ENCODE results near the gene FAM89B. TPM values are rescaled to one million over a fixed set of nuclear protein-coding genes. Genes with fewer than 3 reads are reported as not detected.

Gene FAM89B
- total RNA-seq, 4 donors from 2014 or later, result 40.8 to 55.3 (median 44.6) TPM

- no peak for TF ChIP-seq EP300 (IDR thresholded peaks at IDR 0.05)
- TF ChIP-seq POLR2A (IDR thresholded peaks at IDR 0.05), result no peak
- no peak for DNase-seq (ENCODE audit: low spot score in 2 of 2)
- Histone ChIP-seq H3K4me3 (peak overlapping the region; percentile 26 to 97 (median 79)), H3K4me1 (peaks cover 0 to 74% (median 56%) of the 10 kb centered on the region in 4 donors), H3K27me3 (no peaks in the 10 kb centered on the region), H3K36me3 (peaks cover 5 to 50% (median 7%) of the 10 kb centered on the region in 3 donors), H3K27ac (peak overlapping the region; percentile 79 to 98 (median 96)), H3K9me3 (no peaks in the 10 kb centered on the region)
- WGBS, 2 donors, result 24 to 44% methylated on average over 6 of the region's 6 CpGs
Measured at GRCh38 chr11:65610404-65610803, 38.1 kb downstream of the FAM89B start.

GRCh38 chr11:65611028-65611757 is 38.9 kb downstream of the FAM89B start:
- H3K9me3 ChIP-seq, result no peaks in the 10 kb centered on the region
- WGBS, 2 donors, result 15 to 19% methylated on average over 10 of the region's 10 CpGs
- peak overlapping the region; percentile 79 to 98 (median 96) for H3K27ac ChIP-seq
- H3K4me1 ChIP-seq, result peaks cover 0 to 74% (median 57%) of the 10 kb centered on the region in 4 donors
- H3K4me3 ChIP-seq, result peak overlapping the region; percentile 64 to 97 (median 90)
- no peaks in the 10 kb centered on the region for H3K27me3 ChIP-seq
- H3K36me3 ChIP-seq, result peaks cover 0 to 43% (median 0%) of the 10 kb centered on the region in 3 donors
- no peak for DNase-seq (ENCODE audit: low spot score in 2 of 2)
- TF ChIP-seq CTCF (IDR thresholded peaks at IDR 0.05), result no peak
- peak in 1 of 2 donors; percentile 17 for TF ChIP-seq POLR2A (IDR thresholded peaks at IDR 0.05)
- TF ChIP-seq EP300 (IDR thresholded peaks at IDR 0.05), result peak in 1 of 2 donors; percentile 56

DNA sequence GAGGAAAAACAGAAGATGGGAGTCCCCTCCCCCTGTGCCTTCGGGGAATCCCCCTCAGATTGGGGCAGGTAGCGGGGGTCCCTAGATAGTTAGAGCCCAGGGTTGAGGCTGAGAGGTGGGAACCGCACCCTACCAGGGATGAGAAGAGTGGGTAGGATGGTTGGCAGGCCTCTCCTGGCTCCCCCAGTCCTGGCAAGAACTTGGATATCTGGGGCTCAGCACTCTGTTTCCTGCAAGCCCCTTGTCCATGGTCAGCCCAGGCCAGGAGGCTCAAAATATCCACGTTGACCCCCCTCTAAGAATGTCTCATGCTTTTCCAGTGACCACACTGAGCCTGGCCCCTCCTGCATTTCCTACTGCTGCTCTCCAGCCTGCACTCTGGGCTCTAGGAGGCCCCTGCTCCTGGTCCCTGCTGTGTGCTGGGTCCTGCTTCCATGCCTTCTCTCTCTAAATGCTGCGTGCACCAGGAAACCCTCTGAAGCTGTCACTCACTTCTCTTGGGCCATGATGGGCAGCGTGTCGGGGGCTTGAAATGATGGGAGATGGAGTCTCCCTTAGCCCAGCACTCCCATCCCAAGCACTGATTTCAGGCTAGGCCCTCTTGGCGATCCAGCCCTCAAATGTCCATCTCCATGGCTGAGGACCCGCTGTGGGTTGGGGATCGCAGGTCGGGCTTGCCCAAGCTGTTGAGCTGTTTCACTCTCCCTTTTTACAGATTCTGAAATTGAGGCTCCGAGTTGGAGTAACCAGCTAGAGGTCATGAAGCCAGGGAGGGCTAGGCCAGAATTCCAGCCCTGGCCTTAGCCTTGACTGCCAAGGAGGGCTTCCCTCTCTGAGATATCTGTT is 39.6 kb downstream of the FAM89B start:
- no peak for TF ChIP-seq CTCF (IDR thresholded peaks at IDR 0.05)
- TF ChIP-seq EP300 (IDR thresholded peaks at IDR 0.05), result no peak
- no peak for TF ChIP-seq POLR2A (IDR thresholded peaks at IDR 0.05)
- no peaks in the 10 kb centered on the region for H3K9me3 ChIP-seq
- WGBS, 2 donors, result 25 to 30% methylated on average over 12 of the region's 12 CpGs
- no peak for DNase-seq (ENCODE audit: low spot score in 2 of 2)
- H3K36me3 ChIP-seq, result peaks cover 0 to 41% (median 0%) of the 10 kb centered on the region in 3 donors
- peak overlapping the region; percentile 64 to 97 (median 90) for H3K4me3 ChIP-seq
- H3K27me3 ChIP-seq, result no peaks in the 10 kb centered on the region
- peaks cover 0 to 75% (median 64%) of the 10 kb centered on the region in 4 donors for H3K4me1 ChIP-seq
- peak overlapping the region; percentile 79 to 98 (median 96) for H3K27ac ChIP-seq

GRCh38 chr11:65612691-65613090 is 40.4 kb downstream of the FAM89B start:
- Histone ChIP-seq H3K4me3 (peak overlapping the region; percentile 64 to 97 (median 90)), H3K4me1 (peaks cover 0 to 75% (median 61%) of the 10 kb centered on the region in 4 donors), H3K9me3 (no peaks in the 10 kb centered on the region), H3K36me3 (peaks cover 0 to 41% (median 0%) of the 10 kb centered on the region in 3 donors), H3K27ac (peak overlapping the region; percentile 79 to 98 (median 96)), H3K27me3 (no peaks in the 10 kb centered on the region)
- TF ChIP-seq CTCF (IDR thresholded peaks at IDR 0.05) (no peak), POLR2A (IDR thresholded peaks at IDR 0.05) (no peak), EP300 (IDR thresholded peaks at IDR 0.05) (no peak)
- no peak for DNase-seq (ENCODE audit: low spot score in 2 of 2)
- 19 to 44% methylated on average over 3 to 4 of the region's 7 CpGs for WGBS, 2 donors

DNA sequence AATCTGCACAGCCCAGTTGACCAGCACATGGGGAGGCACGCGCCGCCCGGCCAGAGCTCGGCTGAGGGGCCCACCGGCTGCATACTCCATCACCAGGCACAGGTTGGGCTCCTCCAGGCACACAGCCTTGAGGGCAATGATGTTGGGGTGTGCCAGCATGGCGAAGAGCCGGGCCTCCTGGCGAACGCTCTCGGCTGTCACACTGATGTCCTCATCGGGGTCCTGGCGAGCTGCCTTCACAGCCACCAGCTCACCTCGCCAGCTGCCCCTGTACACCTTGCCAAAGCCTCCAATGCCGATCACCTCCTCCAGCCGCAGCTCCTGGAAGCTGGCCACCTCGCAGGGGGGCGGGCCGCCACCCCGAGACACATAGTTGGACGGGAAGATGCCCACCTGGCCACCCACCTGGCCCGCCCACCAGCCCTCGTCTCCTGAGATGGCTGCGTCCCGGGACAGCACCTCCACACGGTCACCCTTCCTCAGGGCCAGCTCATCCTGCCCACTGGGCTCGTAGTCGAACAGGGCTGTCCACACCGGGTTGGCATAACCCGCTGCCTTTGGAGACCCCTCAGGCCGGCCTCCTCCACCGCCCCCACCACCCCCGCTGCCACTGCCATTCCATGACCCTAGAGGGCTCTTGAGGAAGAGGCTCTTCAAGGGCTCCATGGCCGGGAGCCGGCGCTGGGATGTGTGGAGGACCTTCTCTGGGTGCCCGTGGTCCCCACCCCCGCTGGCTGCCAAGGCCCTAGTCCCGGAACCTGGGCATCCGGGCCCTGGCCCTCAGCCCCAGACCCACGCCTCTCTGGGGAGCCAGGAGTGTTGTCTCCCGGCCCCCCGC is 41.0 kb downstream of the FAM89B start:
- peaks cover 0 to 42% (median 6%) of the 10 kb centered on the region in 3 donors for H3K36me3 ChIP-seq
- WGBS, 2 donors, result 4 to 10% methylated on average over 15 to 27 of the region's 43 CpGs
- peak overlapping the region; percentile 79 to 98 (median 96) for H3K27ac ChIP-seq
- no peaks in the 10 kb centered on the region for H3K9me3 ChIP-seq
- peak overlapping the region; percentile 64 to 97 (median 90) for H3K4me3 ChIP-seq
- peaks cover 0 to 75% (median 56%) of the 10 kb centered on the region in 4 donors for H3K4me1 ChIP-seq
- no peaks in the 10 kb centered on the region for H3K27me3 ChIP-seq
- DNase-seq (ENCODE audit: low spot score in 2 of 2), result no peak
- TF ChIP-seq CTCF (IDR thresholded peaks at IDR 0.05) (no peak), EP300 (IDR thresholded peaks at IDR 0.05) (no peak), POLR2A (IDR thresholded peaks at IDR 0.05) (no peak)

Measured in tibial nerve (tissue), 4 donors.